Measurements from ENCODE around the gene CYP1B1. TPM values are rescaled to one million over a fixed set of nuclear protein-coding genes. Genes with fewer than 3 reads are reported as not detected.
A peak's percentile ranks its signal among the peaks of the same experiment; 100 is the strongest.

The CYP1B1 gene
- polyA plus RNA-seq, 12 donors, result 2.4 to 8.4 (median 3.8) TPM; not detected in 1

DNA sequence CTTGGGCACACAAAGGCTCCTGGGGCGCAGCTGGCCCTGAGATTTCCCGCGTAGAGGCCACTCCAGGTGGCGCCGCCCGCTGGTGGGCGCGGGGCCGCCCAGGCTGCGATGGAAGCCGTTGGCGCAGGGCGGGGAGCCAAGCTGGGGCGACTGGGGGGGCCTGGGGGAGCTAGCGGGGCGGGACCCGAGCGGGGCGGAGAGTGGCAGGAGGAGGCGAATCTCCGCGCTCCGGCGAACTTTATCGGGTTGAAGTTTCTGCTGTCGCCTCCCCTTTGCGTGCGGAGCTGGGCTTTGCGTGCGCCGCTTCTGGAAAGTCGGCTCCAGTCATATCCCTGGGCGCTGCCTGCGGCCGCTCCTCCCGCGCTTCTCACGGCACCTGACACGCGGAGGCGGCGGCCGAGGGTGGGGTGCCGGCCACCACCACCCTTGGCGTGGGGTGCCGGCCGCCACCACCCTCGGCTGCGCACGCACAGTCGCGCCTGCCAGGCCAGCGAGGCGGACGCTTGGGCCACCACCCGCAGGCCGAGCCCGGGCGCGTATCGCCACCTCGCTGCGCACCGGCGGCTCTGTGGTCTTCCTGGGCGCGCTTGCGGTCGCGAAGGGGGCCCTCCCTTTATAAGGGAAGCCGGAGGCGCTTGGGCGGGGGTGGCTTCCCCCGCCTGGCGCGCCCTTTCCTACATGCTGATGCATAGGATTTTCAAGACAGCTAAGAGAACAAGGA lies 919 bp upstream of the CYP1B1 start:
- peak; percentile 59 for DNase-seq

DNA sequence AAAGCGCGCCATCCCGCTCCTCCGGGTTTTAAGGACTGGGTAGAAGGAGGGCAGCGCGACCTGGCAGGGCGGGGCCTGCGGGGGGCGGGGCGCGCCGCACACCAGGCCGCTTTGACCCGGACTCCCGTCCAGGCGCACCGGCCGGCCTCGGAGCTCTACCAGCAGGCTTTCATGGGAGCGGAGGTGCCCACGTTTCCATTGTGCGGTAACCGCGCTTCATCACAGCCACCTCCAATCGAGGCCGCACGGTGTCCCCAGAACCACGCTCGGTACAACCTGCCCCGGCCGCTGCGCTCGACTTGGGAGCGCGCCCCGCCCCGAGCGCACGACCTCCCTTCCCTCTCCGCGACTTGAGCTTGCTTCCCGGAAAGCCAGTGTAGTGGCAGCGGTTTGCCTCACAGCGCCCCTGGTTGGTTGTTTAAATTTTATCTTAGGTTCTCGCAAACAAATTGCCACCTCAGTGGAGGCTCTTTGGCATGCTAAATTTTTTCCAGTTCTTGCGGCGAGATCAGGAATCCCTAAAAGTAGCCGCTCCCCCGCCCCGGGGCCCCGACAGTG lies 280 bp upstream of the CYP1B1 start:
- DNase-seq, result peak; percentile 73

GRCh38 chr2:38074764-38075506 lies 1.0 kb downstream of the CYP1B1 start:
- no peak for DNase-seq

DNA sequence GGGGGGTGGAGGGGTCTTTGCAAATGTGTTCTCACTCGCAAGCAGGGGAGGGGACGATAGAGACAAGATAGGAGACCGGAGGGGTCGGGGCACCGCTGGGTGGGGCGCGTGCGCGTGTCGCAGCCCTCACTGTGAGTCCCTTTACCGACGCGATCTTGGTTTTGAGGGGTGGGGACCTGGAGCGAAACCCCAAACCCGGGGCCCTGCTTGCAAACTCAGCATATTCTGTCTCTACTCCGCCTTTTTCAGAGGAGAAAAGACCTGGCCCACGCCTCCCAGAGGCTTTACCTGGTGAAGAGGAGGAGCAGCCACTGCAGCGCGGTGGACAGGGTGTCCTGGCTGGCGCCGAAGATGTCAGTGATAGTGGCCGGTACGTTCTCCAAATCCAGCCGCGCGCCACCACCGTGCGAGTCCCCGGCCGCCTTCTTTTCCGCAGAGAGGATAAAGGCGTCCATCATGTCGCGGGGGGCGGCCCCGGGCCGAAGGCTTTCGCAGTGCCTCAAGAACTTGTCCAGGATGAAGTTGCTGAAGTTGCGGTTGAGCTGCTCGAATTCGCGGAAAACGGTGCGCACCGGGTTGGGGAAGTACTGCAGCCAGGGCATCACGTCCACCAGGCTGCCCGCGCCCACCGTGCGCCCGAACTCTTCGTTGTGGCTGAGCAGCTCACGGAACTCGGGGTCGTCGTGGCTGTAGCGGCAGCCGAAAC lies 1.7 kb downstream of the CYP1B1 start:
- DNase-seq, result no peak

GRCh38 chr2:38073211-38074057 lies 2.5 kb downstream of the CYP1B1 start:
- DNase-seq, result no peak

DNA sequence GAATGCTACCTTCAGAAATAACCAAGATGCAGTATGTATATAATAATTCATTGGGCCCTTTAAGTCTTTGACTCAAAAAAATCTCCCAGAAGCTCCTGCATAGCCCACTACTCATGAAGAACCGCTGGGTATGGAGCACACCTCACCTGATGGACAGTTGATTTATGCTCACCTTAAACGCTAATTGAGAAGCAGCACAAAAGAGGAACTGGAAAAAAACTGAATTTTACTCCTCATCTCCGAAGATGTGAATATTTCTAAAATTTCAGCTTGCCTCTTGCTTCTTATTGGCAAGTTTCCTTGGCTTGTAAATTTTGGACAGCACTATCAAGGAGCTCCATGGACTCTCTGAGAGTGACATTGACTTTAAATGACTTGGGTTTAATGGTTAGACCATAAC lies 5.5 kb downstream of the CYP1B1 start:
- no peak for DNase-seq

DNA sequence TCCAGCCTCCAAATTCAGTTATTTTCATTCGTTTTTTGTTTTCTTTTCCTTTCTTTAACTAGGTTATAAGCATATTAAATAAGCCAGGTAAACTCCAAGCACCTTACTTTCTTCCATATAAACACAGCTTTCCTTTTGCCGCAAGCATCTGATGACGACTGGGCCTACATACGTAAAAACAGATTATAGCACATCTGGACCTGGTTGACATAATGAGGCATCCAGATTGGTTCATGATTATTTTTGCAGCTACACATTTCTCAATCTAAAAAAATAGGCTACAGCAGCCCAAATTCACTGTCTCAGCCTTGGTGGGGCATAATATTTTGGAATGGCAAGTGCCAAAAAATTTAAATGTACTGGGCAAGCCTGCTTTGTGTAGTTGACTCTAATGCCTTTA lies 7.7 kb downstream of the CYP1B1 start:
- peak; percentile 51 for DNase-seq

DNA sequence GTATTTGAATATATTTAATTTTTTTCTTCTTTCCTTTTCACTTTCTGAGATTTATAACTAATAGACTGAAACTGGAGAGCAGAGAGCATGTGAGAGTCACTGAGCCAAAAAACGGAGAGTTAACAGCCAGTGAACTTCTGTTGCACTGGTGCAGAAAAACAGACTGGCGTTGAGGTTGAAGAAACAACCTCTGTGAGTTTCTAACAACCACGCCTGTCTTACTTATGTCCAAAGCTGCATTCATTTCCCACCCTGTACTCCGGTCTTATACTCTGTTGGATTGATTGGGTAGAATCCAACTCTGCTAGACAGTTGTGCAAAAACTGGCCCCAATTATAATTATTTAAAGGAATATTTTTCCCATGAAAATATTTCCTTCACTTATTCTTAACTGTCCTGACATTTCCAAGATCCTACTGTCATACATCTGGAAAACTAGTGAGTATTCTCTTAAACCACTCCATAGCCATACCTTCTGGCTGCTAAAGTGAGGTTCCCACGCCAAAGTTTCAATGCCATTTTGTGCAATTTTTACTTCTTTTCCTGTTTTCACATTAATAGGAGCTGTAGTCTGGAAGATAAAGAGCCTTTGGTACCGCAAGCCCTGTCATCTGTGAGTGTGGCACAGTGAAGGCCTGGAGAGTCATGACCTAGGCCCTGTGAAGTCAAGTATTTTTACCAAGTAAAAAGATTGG lies 9.4 kb downstream of the CYP1B1 start:
- DNase-seq, result peak; percentile 77

DNA sequence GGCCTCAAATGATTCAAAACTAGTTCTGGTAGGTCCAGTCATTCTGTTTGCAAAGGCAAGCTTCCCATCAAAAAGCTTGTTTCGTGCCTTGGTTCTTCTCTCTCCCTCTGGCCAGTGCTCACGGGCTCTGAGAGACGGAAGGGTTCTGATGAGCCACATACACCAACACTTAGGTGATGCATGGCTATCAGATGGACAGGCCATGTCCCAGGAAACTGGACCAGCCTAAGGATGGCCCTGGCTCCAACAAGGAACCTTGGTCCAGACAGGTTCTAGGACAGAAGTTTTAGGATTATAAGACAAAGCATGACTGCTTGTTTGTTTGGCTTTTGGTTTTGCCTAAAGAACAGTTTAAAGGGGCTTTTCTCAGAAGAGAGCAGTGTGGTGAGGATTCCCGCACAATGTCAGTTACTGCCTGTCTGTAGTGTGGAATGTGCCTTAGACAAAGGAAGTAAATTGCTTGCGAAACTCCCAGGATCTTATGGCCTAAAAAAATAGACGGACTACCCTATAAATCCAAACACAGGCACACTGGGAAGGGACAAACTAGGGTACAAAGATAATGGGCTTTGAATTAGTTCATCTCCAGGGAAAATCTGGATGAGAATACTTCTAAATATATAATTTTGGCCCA lies 10.3 kb downstream of the CYP1B1 start:
- no peak for DNase-seq

GRCh38 chr2:38064801-38065501 lies 11.0 kb downstream of the CYP1B1 start:
- DNase-seq, result no peak

DNA sequence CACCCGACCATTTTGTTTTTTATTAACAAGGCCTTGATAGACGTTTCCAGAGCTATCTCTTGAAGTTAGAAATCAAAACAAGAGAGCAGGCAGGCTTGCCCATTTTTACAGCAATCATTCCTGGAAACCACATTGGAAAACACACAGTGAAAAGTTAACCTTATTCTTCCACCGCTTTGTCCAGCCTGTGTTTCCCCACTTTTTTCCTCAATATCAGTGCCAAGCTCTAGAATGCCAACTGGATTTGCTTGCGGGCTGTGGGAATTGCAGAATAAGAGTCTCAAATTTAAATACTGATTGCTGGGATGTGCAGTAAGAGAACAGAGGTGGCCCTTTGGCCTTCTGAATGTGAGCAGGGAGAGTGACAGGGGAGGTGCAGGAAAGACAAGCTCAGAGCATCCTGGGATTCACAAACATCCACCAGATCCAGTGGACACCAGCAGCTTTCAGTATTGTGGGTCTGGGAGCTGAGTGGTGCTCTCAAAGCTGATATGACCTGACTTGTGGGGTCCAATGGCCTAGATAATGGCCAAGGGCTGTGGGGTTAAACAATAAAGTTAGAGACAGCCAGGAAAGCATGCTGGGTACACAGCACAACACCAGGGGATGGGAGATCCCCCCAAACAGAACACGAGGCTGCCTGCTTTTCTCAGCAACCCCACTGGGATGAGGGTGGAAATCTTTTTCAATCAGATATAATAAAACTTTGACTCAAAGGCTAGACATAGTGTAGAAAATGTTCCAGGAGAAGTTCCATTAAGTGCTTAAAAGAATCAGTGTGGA lies 15.5 kb downstream of the CYP1B1 start:
- DNase-seq, result peak; percentile 65

DNA sequence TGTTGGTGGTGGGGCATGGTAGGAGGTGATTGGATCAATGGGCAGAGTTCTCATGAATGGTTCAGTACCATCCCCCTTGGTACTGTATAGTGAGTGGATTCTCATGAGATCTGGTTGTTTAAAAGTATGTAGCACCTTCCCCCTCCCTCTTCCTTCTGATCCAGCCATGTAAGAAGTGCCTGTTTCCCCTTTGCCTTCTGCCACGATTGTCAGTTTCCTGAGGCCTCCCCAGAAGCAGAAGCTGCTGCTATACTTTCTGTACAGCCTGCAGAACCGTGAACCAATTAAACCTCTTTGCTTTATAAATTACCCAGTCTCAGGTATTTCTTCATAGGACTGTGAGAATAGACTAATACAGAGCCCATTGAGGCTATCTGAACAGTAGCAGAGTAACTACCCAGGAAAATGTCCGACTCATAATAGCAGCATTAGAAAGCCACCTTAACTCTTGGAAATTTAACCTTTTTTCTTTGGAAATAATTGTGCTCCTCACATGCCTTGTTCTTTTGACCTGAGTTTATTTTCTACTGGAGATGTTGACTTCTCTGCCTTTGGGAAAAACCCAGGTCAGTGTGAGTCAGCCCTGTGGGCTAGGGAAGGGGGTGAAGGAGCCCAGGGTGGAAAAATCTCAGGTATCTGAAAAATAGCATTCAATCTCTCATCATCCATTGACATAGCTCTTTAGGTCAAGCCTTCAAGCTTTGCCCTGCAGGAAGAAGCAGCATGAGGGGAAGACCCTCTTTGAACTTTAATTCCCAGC lies 18.1 kb downstream of the CYP1B1 start:
- no peak for DNase-seq

DNA sequence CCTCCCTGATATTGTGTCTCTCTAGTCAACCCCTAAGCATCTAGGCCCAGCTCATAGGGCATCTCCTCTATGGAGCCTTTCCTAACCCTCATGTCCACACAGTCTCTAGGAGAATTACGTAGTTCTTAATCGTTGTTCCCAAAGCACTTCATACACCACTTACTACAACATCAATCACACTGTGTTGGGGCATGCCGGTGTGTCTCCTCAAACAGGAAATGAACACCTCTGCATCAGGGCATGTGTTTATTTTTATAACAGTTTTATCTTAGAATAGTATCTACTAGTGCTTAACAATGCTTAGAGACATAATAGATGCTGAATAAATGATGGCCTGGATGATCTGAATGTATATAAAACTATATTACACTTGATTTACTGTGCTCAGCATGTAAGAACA lies 19.7 kb downstream of the CYP1B1 start:
- DNase-seq, result no peak

DNA sequence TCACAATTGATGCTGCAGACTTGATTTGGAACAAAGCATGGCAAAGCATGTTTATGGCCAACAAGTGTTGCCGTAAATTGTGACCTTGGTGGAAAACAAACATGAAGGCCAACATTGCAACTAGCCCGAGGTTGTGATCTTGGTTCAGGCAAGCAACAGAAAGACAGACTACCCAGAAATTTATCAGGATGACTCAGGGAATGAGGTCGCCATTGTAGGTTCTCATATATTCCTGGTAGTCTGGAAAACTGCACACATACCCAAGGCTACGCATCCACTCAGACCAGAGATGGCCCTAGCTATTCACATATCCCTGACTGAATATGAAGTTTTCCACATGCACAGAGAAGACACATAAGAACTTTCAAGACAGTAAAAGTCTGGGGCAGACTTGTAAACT lies 30.1 kb downstream of the CYP1B1 start:
- DNase-seq, result no peak

DNA sequence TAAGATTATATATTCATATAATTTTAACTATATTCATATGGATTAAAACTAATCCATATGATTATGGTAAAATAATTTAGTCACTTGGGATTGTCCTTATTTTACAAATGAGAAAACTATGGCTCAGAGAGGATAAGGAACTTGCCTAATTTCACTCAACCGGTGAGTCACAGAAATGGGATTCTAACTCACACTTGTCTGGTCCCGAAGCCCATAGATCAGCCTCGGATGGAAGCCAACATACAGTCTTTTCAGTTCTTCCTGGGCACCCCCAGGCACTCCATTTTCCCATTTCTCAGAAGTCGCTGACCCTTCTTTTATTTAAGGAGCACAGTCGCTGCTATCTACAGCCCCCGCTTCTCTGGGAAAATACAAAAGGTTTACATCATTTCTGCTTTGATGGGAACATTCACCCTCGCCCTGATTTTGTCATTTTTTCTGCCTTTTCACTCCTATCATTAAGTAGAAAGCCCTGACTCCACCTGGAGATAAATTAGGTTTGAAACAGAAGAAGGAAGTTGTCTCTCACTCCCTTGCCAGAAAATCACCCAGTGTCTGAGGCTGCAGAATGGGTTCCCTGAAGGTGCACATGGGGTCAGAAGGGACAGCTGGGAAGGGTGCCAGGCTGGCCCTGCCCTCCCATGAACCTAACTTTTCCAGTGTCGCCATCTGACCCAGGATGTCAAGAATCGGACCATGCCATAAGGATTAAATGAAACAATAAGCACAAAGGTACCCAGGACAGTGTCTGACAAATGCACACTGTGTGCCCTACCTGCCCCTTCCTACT lies 36.6 kb downstream of the CYP1B1 start:
- DNase-seq, result no peak

DNA sequence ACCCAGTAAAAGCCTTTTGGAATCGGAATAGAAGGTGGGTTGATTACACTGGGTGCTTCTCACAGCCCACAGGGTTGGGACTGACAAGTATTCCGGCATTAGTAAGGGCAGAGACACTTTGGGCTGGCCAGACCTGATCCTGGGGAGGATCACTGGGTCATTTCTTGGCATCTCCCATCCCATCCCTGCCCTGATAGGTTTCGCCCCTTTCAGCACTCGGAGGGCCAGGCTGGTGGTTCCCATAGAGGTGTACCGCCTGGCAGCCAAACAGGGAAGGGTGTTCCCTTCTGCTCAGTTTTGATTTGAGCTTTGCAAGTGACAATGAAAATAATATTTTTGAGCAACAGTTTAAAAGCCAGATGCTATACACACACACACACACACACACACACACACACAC lies 37.3 kb downstream of the CYP1B1 start:
- no peak for DNase-seq

Measured in muscle of arm (tissue), 12 donors.